Activated naive CD8-positive, alpha-beta T cell treated with anti-CD3 and anti-CD28 coated beads, Interleukin-2, amount 10 ng/mL, durations not matched to agents 7 days and 5 days (primary cell): ENCODE measurements around the gene CARD11. TPM values are rescaled to one million over a fixed set of nuclear protein-coding genes. Genes with fewer than 3 reads are reported as not detected.
A peak's percentile ranks its signal among the peaks of the same experiment; 100 is the strongest.

Source experiments
- ATAC-seq: fragments of 150-1000 bp; cut with Tn5 transposase; one replicate; pipeline ENCODE4 v1.10.0; 2021; ENCODE audit warnings: low read depth, moderate library complexity
- POLR2A ChIA-PET: fragments of 350-600 bp; sonication (Branson Sonifier 250); formaldehyde crosslinking; loops from one replicate; lab custom pipeline; 2021; ENCODE audit warnings: antibody characterized with exemption; lab: Charles Lee
- DNase-seq: peaks from one replicate; pipeline ENCODE4 v3.0.0; 2021
- H3K27ac Mint-ChIP-seq: one replicate; pipeline ENCODE4 v1.8.0; 2022; ENCODE audit warnings: mild to moderate bottlenecking, mixed read lengths
- H3K27me3 Mint-ChIP-seq: one replicate; pipeline ENCODE4 v1.8.0; 2022; ENCODE audit warnings: mild to moderate bottlenecking, moderate library complexity, mixed read lengths
- H3K36me3 Mint-ChIP-seq: one replicate; pipeline ENCODE4 v1.8.0; 2021; ENCODE audit warnings: mild to moderate bottlenecking, mixed read lengths
- H3K4me1 Mint-ChIP-seq: one replicate; pipeline ENCODE4 v1.8.0; 2021; ENCODE audit warnings: mixed read lengths
- H3K4me3 Mint-ChIP-seq: one replicate; pipeline ENCODE4 v1.8.0; 2022; ENCODE audit warnings: mild to moderate bottlenecking, moderate library complexity, mixed read lengths
- H3K9me3 Mint-ChIP-seq: one replicate; pipeline ENCODE4 v1.8.0; 2021; ENCODE audit warnings: mixed read lengths
- total RNA-seq, 2 experiments: library from RNA; stranded (reverse); gene quantifications; one replicate each; pipeline ENCODE4 v1.2.3, GENCODE V29; 2021

The CARD11 gene
- total RNA-seq, 2 experiments from 2014 or later, result 140 to 151 TPM

- Mint-ChIP-seq H3K27me3 (peaks cover 2% of the 10 kb centered on the region), H3K4me3 (no peak overlapping the region), H3K36me3 (peaks cover 19% of the 10 kb centered on the region), H3K9me3 (peaks cover 15% of the 10 kb centered on the region), H3K4me1 (peaks cover 22% of the 10 kb centered on the region), H3K27ac (no peak overlapping the region)
- POLR2A ChIA-PET, result interaction anchor here (1.3 kb wide), 1 partner anchor 20 kb away, joined by 4 read pairs; no protein-coding TSS in a partner anchor
- DNase-seq, result no peak
- no peak for ATAC-seq
Measured at GRCh38 chr7:3074459-3074821, 30.8 kb upstream of the CARD11 start.

- peak; percentile 33 for ATAC-seq
- peaks cover 15% of the 10 kb centered on the region for H3K9me3 Mint-ChIP-seq
- H3K4me3 Mint-ChIP-seq, result no peak overlapping the region
- no peak overlapping the region for H3K27ac Mint-ChIP-seq
- H3K36me3 Mint-ChIP-seq, result peaks cover 20% of the 10 kb centered on the region
- no peak for DNase-seq
- peaks cover 28% of the 10 kb centered on the region for H3K4me1 Mint-ChIP-seq
- H3K27me3 Mint-ChIP-seq, result peaks cover 2% of the 10 kb centered on the region
- POLR2A ChIA-PET, result interaction anchor here (1.3 kb wide), 1 partner anchor 20 kb away, joined by 4 read pairs; no protein-coding TSS in a partner anchor
Measured at GRCh38 chr7:3073763-3074458, 30.2 kb upstream of the CARD11 start.

DNA sequence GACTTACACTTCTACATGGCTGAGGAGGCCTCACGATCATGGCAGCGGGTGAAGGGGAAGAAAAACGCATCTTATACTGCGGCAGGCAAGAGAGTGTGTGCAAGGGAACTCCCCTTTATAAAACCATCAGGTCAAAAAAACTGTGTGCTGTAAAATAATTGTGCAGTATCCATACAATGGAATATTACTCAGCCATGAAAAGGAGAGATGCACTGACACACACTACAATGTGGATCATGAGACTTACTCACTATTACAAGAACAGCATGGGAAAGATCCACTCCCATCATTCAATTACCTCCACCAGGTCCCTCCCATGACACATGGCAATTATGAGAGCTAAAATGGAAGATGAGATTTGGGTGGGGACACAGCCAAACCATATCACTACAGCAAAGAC is 27.2 kb upstream of the CARD11 start:
- no peak for DNase-seq
- peaks cover 57% of the 10 kb centered on the region for H3K4me1 Mint-ChIP-seq
- POLR2A ChIA-PET, result interaction anchor here (3.9 kb wide), 1 partner anchor 21 kb away, joined by 43 read pairs; no protein-coding TSS in a partner anchor
- no peak for ATAC-seq
- H3K27me3 Mint-ChIP-seq, result peaks cover 2% of the 10 kb centered on the region
- peaks cover 22% of the 10 kb centered on the region for H3K36me3 Mint-ChIP-seq
- H3K27ac Mint-ChIP-seq, result no peak overlapping the region
- H3K9me3 Mint-ChIP-seq, result peaks cover 14% of the 10 kb centered on the region
- no peak overlapping the region for H3K4me3 Mint-ChIP-seq

DNA sequence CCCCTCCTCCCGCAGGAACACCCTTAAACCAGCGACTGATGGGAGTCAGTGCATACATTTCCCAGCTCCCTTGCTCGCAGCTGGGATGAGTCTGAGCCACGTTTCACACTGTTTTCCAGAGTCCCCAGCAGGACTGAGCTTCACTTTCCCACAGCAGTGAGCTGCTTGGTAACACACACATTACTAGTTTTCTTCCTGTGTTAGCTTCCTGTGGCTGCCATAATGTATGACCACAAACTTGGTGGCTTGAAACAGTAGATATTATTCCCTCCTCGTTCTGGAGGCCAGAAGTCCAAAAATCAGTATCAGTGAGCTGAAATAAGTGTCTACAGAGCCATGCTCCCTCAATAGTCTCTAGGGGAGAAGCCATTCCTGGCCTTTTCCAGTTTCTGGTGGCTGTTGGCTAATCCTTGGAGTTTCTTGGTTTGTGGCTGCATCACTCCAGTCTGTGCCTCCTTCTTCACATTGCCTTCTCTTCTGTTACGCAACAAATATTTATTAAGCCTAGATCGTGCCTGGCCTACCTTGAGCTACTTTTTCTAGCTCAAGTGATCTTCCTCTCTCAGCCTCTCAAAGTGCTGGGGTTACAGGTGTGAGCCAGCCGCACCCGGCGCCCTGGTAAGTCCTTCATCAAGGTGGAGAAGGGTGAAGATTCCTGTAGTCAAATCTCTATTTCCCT is 26.2 kb upstream of the CARD11 start:
- peaks cover 66% of the 10 kb centered on the region for H3K4me1 Mint-ChIP-seq
- H3K9me3 Mint-ChIP-seq, result peaks cover 12% of the 10 kb centered on the region
- DNase-seq, result peak; percentile 39
- H3K27me3 Mint-ChIP-seq, result peaks cover 2% of the 10 kb centered on the region
- peak overlapping the region; percentile 57 for H3K4me3 Mint-ChIP-seq
- POLR2A ChIA-PET, result interaction anchor here (0.7 to 3.9 kb wide), 12 partner anchors 11 to 183 kb away, joined by 3 to 43 read pairs (median 3); no protein-coding TSS in a partner anchor
- ATAC-seq, result no peak
- peaks cover 22% of the 10 kb centered on the region for H3K36me3 Mint-ChIP-seq
- H3K27ac Mint-ChIP-seq, result peak overlapping the region; percentile 69

GRCh38 chr7:3068530-3068929 is 24.9 kb upstream of the CARD11 start:
- peak overlapping the region; percentile 69 for H3K27ac Mint-ChIP-seq
- H3K36me3 Mint-ChIP-seq, result peaks cover 22% of the 10 kb centered on the region
- peaks cover 68% of the 10 kb centered on the region for H3K4me1 Mint-ChIP-seq
- no peak for DNase-seq
- H3K27me3 Mint-ChIP-seq, result peaks cover 2% of the 10 kb centered on the region
- ATAC-seq, result no peak
- H3K4me3 Mint-ChIP-seq, result peak overlapping the region; percentile 34
- peaks cover 12% of the 10 kb centered on the region for H3K9me3 Mint-ChIP-seq
- POLR2A ChIA-PET, result interaction anchor here (1.0 to 3.9 kb wide), 6 partner anchors 23 to 51 kb away, joined by 3 to 43 read pairs (median 4); no protein-coding TSS in a partner anchor

- H3K4me1 Mint-ChIP-seq, result peaks cover 72% of the 10 kb centered on the region
- peaks cover 22% of the 10 kb centered on the region for H3K36me3 Mint-ChIP-seq
- H3K27ac Mint-ChIP-seq, result peak overlapping the region; percentile 72
- H3K9me3 Mint-ChIP-seq, result peaks cover 12% of the 10 kb centered on the region
- DNase-seq (no peak), ATAC-seq (no peak)
- peaks cover 2% of the 10 kb centered on the region for H3K27me3 Mint-ChIP-seq
- POLR2A ChIA-PET, result interaction anchor here (3.9 to 4.0 kb wide), 2 partner anchors 24 to 25 kb away, joined by 32 to 43 read pairs; partner anchors contain the start of gene CARD11
- H3K4me3 Mint-ChIP-seq, result no peak overlapping the region
Measured at GRCh38 chr7:3067606-3068380, 24.1 kb upstream of the CARD11 start.

DNA sequence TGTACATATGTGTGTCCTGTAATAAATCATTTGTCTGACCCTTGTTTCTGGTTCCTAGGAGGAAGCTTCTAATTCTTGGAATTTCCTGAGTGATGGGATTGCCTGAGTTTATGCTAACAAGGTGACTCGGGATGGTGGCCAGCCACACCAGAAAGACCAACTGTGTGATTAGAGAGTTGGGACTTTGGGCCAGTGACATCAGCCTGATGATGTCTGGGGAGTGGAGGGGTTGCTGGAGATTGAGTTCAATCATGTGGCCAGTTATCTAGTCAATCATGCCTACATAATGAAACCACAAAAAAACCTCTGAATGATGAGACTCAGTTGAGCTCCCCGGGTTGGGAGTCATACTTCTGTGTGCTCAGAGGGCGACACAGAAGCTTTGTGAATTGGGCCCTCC is 23.5 kb upstream of the CARD11 start:
- Mint-ChIP-seq H3K9me3 (peaks cover 12% of the 10 kb centered on the region), H3K27me3 (no peaks in the 10 kb centered on the region), H3K36me3 (peaks cover 20% of the 10 kb centered on the region), H3K4me3 (peak overlapping the region; percentile 17), H3K4me1 (peaks cover 71% of the 10 kb centered on the region), H3K27ac (peak overlapping the region; percentile 72)
- POLR2A ChIA-PET, result interaction anchor here (0.9 to 4.0 kb wide), 3 partner anchors 25 to 51 kb away, joined by 3 to 43 read pairs (median 32); partner anchors contain the start of gene CARD11
- DNase-seq (no peak), ATAC-seq (no peak)

DNA sequence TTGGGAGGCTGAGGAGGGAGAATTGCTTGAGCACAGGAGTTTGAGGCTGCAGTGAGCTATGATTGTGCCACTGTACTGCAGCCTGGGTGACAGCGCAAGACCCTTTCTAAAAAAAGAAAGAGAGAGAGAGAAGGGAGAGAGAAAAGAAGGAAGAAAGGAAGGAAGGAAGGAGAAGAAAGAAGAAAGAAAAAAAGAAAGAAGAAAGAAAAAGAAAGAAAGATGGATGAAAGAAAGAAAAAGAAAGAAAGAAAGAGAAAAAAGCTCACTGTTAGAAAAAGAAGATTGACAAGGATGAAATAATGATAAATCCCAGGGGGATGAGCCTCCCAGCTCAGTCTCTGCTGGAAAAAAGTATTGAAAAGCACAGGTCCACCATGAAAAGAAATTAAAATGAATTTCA is 22.8 kb upstream of the CARD11 start:
- Mint-ChIP-seq H3K27ac (peak overlapping the region; percentile 68), H3K4me1 (peaks cover 71% of the 10 kb centered on the region), H3K36me3 (peaks cover 23% of the 10 kb centered on the region), H3K27me3 (no peaks in the 10 kb centered on the region), H3K9me3 (peaks cover 11% of the 10 kb centered on the region), H3K4me3 (peak overlapping the region; percentile 33)
- ATAC-seq (no peak), DNase-seq (no peak)
- POLR2A ChIA-PET, result interaction anchor here (0.6 to 4.0 kb wide), 4 partner anchors 24 to 1609 kb away, joined by 3 to 32 read pairs (median 3); partner anchors contain the start of gene CARD11

GRCh38 chr7:3065724-3066143 is 22.1 kb upstream of the CARD11 start:
- Mint-ChIP-seq H3K9me3 (peaks cover 3% of the 10 kb centered on the region), H3K36me3 (peaks cover 16% of the 10 kb centered on the region), H3K4me3 (peak overlapping the region; percentile 70), H3K27me3 (no peaks in the 10 kb centered on the region), H3K27ac (peak overlapping the region; percentile 86), H3K4me1 (peaks cover 71% of the 10 kb centered on the region)
- ATAC-seq (peak; percentile 28), DNase-seq (peak; percentile 81)
- POLR2A ChIA-PET, result interaction anchor here (0.6 to 4.0 kb wide), 10 partner anchors 23 to 177 kb away, joined by 3 to 32 read pairs (median 5); partner anchors contain the start of gene CARD11

DNA sequence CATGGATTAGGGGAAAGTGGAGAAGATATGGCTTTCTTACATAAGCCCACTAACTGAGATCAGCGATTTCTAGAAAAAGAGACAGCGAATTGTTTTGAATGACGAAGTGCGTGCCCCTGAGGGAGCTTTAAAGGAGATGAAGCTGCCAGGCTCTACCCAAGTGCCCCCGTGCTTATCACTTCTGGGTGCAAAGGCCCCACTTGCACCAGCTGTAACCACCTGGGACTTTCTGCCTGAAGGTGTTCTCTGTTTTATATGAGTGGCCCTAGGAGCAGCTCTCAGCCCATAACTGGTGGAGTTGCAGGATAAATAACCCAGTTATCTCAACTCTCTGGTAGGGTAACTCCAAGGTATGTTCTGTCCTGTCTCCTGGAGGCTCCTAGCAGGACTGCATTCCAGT is 20.4 kb upstream of the CARD11 start:
- ATAC-seq (no peak), DNase-seq (no peak)
- Mint-ChIP-seq H3K27me3 (no peaks in the 10 kb centered on the region), H3K4me3 (peak overlapping the region; percentile 77), H3K27ac (peak overlapping the region; percentile 93), H3K9me3 (no peaks in the 10 kb centered on the region), H3K36me3 (peaks cover 6% of the 10 kb centered on the region), H3K4me1 (peaks cover 58% of the 10 kb centered on the region)
- POLR2A ChIA-PET, result interaction anchor here (0.5 to 4.0 kb wide), 6 partner anchors 22 to 170 kb away, joined by 3 to 32 read pairs (median 6); partner anchors contain the start of gene CARD11

DNA sequence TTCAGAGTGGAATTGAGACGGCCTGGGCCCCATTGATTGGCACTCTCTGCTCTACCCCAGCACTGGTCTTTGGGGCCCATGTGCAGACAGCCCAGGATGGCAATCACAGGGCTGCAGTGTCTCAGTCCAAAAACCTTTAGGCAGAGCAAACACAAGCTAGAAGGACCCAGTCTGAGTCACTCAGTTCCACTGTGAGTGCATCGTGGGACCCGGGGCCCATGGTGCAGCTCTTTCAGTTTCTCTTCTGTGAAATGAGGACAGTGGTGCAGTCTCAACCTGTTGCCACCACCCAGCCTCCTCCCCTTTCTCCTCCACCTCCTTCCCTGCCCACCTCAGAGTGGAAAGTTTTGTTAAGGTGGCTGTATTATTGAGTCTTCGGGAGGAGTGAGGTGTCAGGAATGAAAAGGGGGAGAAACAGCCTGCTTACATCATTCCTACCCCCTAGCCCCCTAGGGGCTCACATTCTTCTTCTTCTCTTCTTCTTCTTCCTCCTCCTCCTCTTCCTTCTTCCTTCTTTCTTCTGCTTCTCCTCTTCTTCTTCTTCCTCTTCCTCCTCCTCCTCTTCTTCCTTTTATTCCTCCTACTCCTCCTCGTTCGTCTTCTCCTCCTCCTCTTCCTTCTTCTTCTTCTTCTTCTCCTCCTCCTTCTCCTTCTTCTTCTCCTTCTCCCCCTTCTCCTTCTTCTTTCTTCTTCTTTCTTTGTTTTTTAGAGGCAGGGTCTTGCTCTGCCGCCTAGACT is 19.5 kb upstream of the CARD11 start:
- peaks cover 3% of the 10 kb centered on the region for H3K36me3 Mint-ChIP-seq
- peak overlapping the region; percentile 77 for H3K4me3 Mint-ChIP-seq
- H3K27me3 Mint-ChIP-seq, result no peaks in the 10 kb centered on the region
- POLR2A ChIA-PET, result interaction anchor here (0.5 to 2.2 kb wide), 14 partner anchors 9 to 175 kb away, joined by 3 to 21 read pairs (median 3); partner anchors contain the start of gene CARD11
- peaks cover 50% of the 10 kb centered on the region for H3K4me1 Mint-ChIP-seq
- peak overlapping the region; percentile 93 for H3K27ac Mint-ChIP-seq
- no peaks in the 10 kb centered on the region for H3K9me3 Mint-ChIP-seq
- DNase-seq, result peak; percentile 69
- peak; percentile 98 for ATAC-seq

DNA sequence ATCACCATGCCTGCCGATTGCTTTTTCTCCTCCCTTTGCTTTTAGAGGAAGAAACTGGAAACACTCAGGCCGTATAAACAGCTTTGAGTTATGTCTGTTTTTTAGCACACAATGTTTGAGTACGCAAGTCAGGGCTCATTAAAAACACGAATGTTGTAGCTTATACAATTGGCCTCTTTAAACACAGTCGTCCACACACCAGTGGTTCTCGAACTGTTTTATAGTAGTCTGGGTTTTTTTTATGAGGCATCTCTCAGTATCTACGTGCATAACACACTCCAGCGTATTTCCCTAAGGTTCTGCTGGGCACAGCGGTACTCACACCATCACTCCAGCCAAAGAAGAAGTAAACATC is 13.4 kb upstream of the CARD11 start:
- Mint-ChIP-seq H3K9me3 (peaks cover 4% of the 10 kb centered on the region), H3K36me3 (peaks cover 6% of the 10 kb centered on the region), H3K27me3 (peaks cover 5% of the 10 kb centered on the region), H3K27ac (no peak overlapping the region), H3K4me3 (no peak overlapping the region), H3K4me1 (no peaks in the 10 kb centered on the region)
- ATAC-seq, result no peak
- POLR2A ChIA-PET, result no interaction called here
- DNase-seq, result no peak
